ENCODE measurements around the gene THAP8. TPM values are rescaled to one million over a fixed set of nuclear protein-coding genes. Genes with fewer than 3 reads are reported as not detected.

The THAP8 gene
- total RNA-seq, 1 experiment from 2014 or later: 5.4 TPM

GRCh38 chr19:36093687-36094086 is 39.6 kb upstream of the THAP8 start:
- Histone ChIP-seq H3K23ac (ENCODE audit: insufficient read length, low read depth, low read length) (no peak overlapping the region), H3K79me1 (ENCODE audit: insufficient read depth, low read depth, low read length, poor library complexity, severe bottlenecking) (no peaks in the 10 kb centered on the region), H3K27ac (ENCODE audit: insufficient read length, low read depth, low read length) (no peak overlapping the region), H3K4me1 (ENCODE audit: insufficient read depth, low read length) (no peaks in the 10 kb centered on the region), H4K20me1 (ENCODE audit: control insufficient read depth, insufficient read depth, insufficient read length) (no peaks in the 10 kb centered on the region), H3K9ac (ENCODE audit: extremely low read depth, insufficient read length, low read length) (no peak overlapping the region), H2AK5ac (ENCODE audit: insufficient read length, low read length) (no peak overlapping the region), H3K23me2 (ENCODE audit: insufficient read length, low read depth, low read length, poor library complexity, severe bottlenecking) (no peaks in the 10 kb centered on the region), H2BK12ac (ENCODE audit: insufficient read length, low read depth, low read length) (no peak overlapping the region), H3K14ac (ENCODE audit: insufficient read depth, low read length) (no peak overlapping the region), H3K9me3 (ENCODE audit: control insufficient read depth, low read depth, low read length) (no peaks in the 10 kb centered on the region), H4K5ac (ENCODE audit: insufficient read length, low read depth, low read length) (no peak overlapping the region), H2BK15ac (ENCODE audit: low read depth, low read length) (no peak overlapping the region), H3K4me2 (ENCODE audit: insufficient read depth, insufficient read length, low read length) (no peak overlapping the region), H2BK5ac (ENCODE audit: insufficient read length, low read length) (no peak overlapping the region), H4K8ac (replicated peaks; ENCODE audit: insufficient read length, low read depth, low read length) (no peak overlapping the region), H3K79me2 (ENCODE audit: insufficient read depth, low read length) (no peaks in the 10 kb centered on the region), H2AFZ (ENCODE audit: low read length) (no peak overlapping the region), H2BK20ac (ENCODE audit: low read depth, low read length, poor library complexity, severe bottlenecking) (no peak overlapping the region), H3K56ac (ENCODE audit: insufficient read length, low read depth, low read length) (no peak overlapping the region), H2BK120ac (ENCODE audit: low read depth, low read length, poor library complexity, severe bottlenecking) (no peak overlapping the region), H3K27me3 (ENCODE audit: insufficient read depth, low read length) (no peaks in the 10 kb centered on the region), H3K18ac (ENCODE audit: insufficient read length, low read depth, low read length) (no peak overlapping the region), H3K4ac (ENCODE audit: low read depth, low read length) (no peak overlapping the region), H4K91ac (ENCODE audit: insufficient read length, low read depth, low read length) (no peak overlapping the region), H3T11ph (ENCODE audit: low read length) (no peak overlapping the region)
- no CpG with 5 or more reads among the region's 6 CpGs for WGBS (ENCODE audit: extremely low coverage, insufficient read length, low lambda C conversion rate)
- H3K27me3 Mint-ChIP-seq (ENCODE audit: low read depth): no peaks in the 10 kb centered on the region
- H3K4me3 Mint-ChIP-seq: no peak overlapping the region
- no peak for DNase-seq
- H3K27ac Mint-ChIP-seq: peak overlapping the region in 1 of 3 experiments; percentile 73; a peak in 1 of 7 replicates
- TF ChIP-seq CTCF (conservative IDR thresholded peaks at IDR 0.05): no peak
- no peaks in the 10 kb centered on the region for H3K9me3 Mint-ChIP-seq
- H3K36me3 Mint-ChIP-seq (ENCODE audit: insufficient read depth in 1 of 3, low read depth in 3 of 3): peaks cover 45 to 82% (median 64%) of the 10 kb centered on the region in 3 experiments
- H3K4me1 Mint-ChIP-seq: no peaks in the 10 kb centered on the region
